DND-41 (cell line): ENCODE data around the gene EPAS1.

Source experiments
- ATAC-seq: fragments of 200-7000 bp; cut with Tn5 transposase; 3 replicates; pipeline ENCODE4 v1.9.1; 2021; ENCODE audit warnings: low read depth; ENCODE audit not compliant: insufficient read depth
- DNase-seq: peaks from one replicate; pipeline ENCODE4 v3.0.0-alpha.2; 2020
- H2AFZ ChIP-seq: 2 replicates; pipeline ENCODE4 v1.6.0; 2012; ENCODE audit warnings: low read depth, low read length
- H3K27ac ChIP-seq: 2 replicates; pipeline ENCODE4 v1.5.1; 2012; ENCODE audit warnings: low read length, inconsistent platforms
- H3K27me3 ChIP-seq: fragments of 200-600 bp; sonication (generic); 2 replicates; pipeline ENCODE4 v1.6.0; 2012; ENCODE audit warnings: low read length, mild to moderate bottlenecking, inconsistent platforms; ENCODE audit not compliant: insufficient read depth, poor library complexity
- H3K36me3 ChIP-seq: 2 replicates; pipeline ENCODE4 v1.5.1; 2012; ENCODE audit warnings: low read length, inconsistent platforms; ENCODE audit not compliant: insufficient read depth
- H3K4me1 ChIP-seq: 2 replicates; pipeline ENCODE4 v1.5.1; 2012; ENCODE audit warnings: mild to moderate bottlenecking, low read length; ENCODE audit not compliant: insufficient read depth
- H3K4me2 ChIP-seq: 2 replicates; pipeline ENCODE4 v1.6.0; 2012; ENCODE audit warnings: mild to moderate bottlenecking, moderate library complexity, low read length, inconsistent platforms; ENCODE audit not compliant: insufficient read depth
- H3K4me3 ChIP-seq, 2 experiments: fragments of 200-600 bp in 1 of 2; shearing (Covaris generic) in 1 of 2; 2 replicates each; pipeline ENCODE4 v1.5.1; 2012 to 2016; ENCODE audit warnings: inconsistent platforms in 2 of 2, low read length in 2 of 2, mild to moderate bottlenecking in 2 of 2, low read depth in 1 of 2, moderate library complexity in 1 of 2
- H3K79me2 ChIP-seq: 2 replicates; pipeline ENCODE4 v1.6.0; 2012; ENCODE audit warnings: low read length, inconsistent platforms; ENCODE audit not compliant: insufficient read depth
- H3K9ac ChIP-seq: 2 replicates; pipeline ENCODE4 v1.6.0; 2012; ENCODE audit warnings: low read depth, mild to moderate bottlenecking, inconsistent platforms, low read length, moderate library complexity
- H3K9me3 ChIP-seq: 2 replicates; pipeline ENCODE4 v1.5.1; 2012; ENCODE audit warnings: low read length, moderate library complexity, mild to moderate bottlenecking, inconsistent platforms; ENCODE audit not compliant: insufficient read depth, severe bottlenecking
- H4K20me1 ChIP-seq: 2 replicates; pipeline ENCODE4 v1.6.0; 2012; ENCODE audit warnings: low read length; ENCODE audit not compliant: insufficient read depth
- CTCF ChIP-seq: IDR thresholded peaks from 2 replicates; pipeline ENCODE4 v1.5.1; 2012; ENCODE audit warnings: borderline replicate concordance, low read length, moderate library complexity, mild to moderate bottlenecking; ENCODE audit not compliant: poor library complexity, severe bottlenecking; ENCODE audit errors: extremely low read depth
- EZH2 ChIP-seq: IDR thresholded peaks from 3 replicates; pipeline ENCODE4 v1.6.1; 2012; ENCODE audit warnings: borderline replicate concordance, low read depth, mild to moderate bottlenecking, moderate library complexity, low read length, inconsistent platforms; ENCODE audit not compliant: severe bottlenecking

The EPAS1 gene

DNA sequence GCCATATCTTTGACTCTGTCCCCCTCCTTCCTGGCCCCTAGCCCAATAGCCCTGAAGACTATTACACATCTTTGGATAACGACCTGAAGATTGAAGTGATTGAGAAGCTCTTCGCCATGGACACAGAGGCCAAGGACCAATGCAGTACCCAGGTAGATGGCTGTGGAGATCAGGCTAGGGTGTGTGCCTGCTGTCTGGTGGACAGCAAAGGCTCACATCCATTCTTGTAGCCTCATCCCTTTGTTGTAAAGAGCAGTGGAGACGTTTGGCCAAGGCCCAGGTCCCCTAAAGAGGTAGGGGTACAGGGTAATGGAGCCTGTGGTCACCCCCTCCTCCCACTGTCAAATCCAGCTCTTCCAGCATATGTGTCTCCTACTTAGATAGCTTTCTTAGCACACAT lies 81.4 kb downstream of the EPAS1 start:
- TF ChIP-seq EZH2: no peak
- no peak for TF ChIP-seq CTCF
- H3K4me3 ChIP-seq: no peak overlapping the region
- H3K27ac ChIP-seq: no peak overlapping the region
- no peaks in the 10 kb centered on the region for H3K36me3 ChIP-seq
- no peak overlapping the region for H2AFZ ChIP-seq
- H3K4me1 ChIP-seq: no peaks in the 10 kb centered on the region
- H4K20me1 ChIP-seq: no peaks in the 10 kb centered on the region
- DNase-seq (no peak), ATAC-seq (no peak)
- H3K9ac ChIP-seq: no peak overlapping the region
- H3K4me2 ChIP-seq: no peak overlapping the region
- no peaks in the 10 kb centered on the region for H3K9me3 ChIP-seq
- H3K27me3 ChIP-seq: no peaks in the 10 kb centered on the region
- H3K79me2 ChIP-seq: no peaks in the 10 kb centered on the region

DNA sequence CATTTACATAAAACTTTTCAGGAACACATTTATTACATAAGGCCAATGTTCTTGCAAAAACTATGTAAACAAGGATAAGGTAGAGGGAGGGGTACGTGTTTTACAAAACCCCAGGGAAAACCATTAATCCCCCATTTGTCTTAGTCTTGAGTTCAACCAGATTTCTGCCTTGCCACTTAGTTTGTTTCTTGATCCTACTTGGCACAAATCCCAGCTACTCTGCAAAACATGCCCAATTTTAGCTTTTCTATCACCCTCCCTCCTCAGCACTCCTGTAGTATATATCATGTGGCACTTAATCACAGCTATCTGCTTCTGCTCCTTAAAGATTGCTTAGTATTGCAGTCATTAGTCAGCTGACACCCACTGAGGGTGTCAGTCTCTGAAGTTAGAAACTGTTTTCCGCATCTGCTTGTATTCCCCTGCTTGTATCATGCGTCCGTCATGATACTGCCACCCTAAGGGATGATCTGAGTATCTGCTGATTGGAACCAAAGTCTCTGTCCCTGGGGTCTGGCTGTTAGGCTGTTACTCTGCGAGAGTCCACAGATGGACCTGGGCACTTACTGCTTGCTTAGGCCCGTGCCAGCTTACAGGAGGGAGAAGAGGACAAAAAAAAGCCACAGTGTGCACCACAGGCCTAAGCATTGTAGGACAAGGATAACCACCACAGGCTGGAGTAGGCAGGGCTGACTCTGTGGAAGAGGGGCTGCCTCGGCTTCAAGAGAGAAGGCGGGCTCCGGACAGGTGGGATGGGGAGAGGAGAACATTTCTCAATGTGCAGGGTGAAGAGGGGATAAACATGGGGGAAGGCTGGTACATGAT lies 82.2 kb downstream of the EPAS1 start:
- Histone ChIP-seq H3K27ac (no peak overlapping the region), H3K79me2 (no peaks in the 10 kb centered on the region), H4K20me1 (no peaks in the 10 kb centered on the region), H3K4me1 (no peaks in the 10 kb centered on the region), H3K9ac (no peak overlapping the region), H3K4me2 (no peak overlapping the region), H3K4me3 (no peak overlapping the region), H2AFZ (no peak overlapping the region), H3K36me3 (no peaks in the 10 kb centered on the region), H3K9me3 (no peaks in the 10 kb centered on the region), H3K27me3 (no peaks in the 10 kb centered on the region)
- no peak for DNase-seq
- TF ChIP-seq EZH2 (no peak), CTCF (no peak)
- no peak for ATAC-seq

- ATAC-seq (no peak), DNase-seq (no peak)
- no peaks in the 10 kb centered on the region for H3K4me1 ChIP-seq
- no peaks in the 10 kb centered on the region for H3K79me2 ChIP-seq
- H3K9ac ChIP-seq: no peak overlapping the region
- no peak overlapping the region for H3K27ac ChIP-seq
- H4K20me1 ChIP-seq: no peaks in the 10 kb centered on the region
- H3K9me3 ChIP-seq: no peaks in the 10 kb centered on the region
- H3K36me3 ChIP-seq: no peaks in the 10 kb centered on the region
- H3K4me2 ChIP-seq: no peak overlapping the region
- no peak overlapping the region for H3K4me3 ChIP-seq
- TF ChIP-seq CTCF: no peak
- TF ChIP-seq EZH2: no peak
- H2AFZ ChIP-seq: no peak overlapping the region
- H3K27me3 ChIP-seq: no peaks in the 10 kb centered on the region
Measured at GRCh38 chr2:46380038-46380940, 83.1 kb downstream of the EPAS1 start.
